Psoas muscle (tissue), 8 donors: ENCODE results near the gene TTBK1. TPM values are rescaled to one million over a fixed set of nuclear protein-coding genes. Genes with fewer than 3 reads are reported as not detected.
A peak's percentile ranks its signal among the peaks of the same experiment; 100 is the strongest.

Experiments
- ATAC-seq, 4 donors: fragments of 200-7000 bp; cut with Tn5 transposase; one replicate each; pipeline ENCODE4 v1.9.1; 2020; ENCODE audit warnings: moderate library complexity in 3 of 4, mild to moderate bottlenecking in 2 of 4
- DNase-seq, 2 donors: peaks; one replicate each; pipeline ENCODE4 v3.0.0-alpha.2; 2020
- H3K27ac ChIP-seq: fragments of 200-600 bp; one replicate; pipeline ENCODE4 v1.8.0; 2022
- H3K27me3 ChIP-seq, 3 donors: fragments of 200-600 bp in 1 of 3; one replicate each; pipeline versions ENCODE4 v1.6.1 to v1.8.0; 2013 to 2022; ENCODE audit warnings: low read length in 2 of 3, mild to moderate bottlenecking in 2 of 3, moderate library complexity in 1 of 3; ENCODE audit not compliant: insufficient read depth in 3 of 3
- H3K36me3 ChIP-seq, 2 donors: fragments of 200-600 bp in 1 of 2; one replicate each; pipeline versions ENCODE4 v1.6.1 to v1.8.0; 2013 to 2022; ENCODE audit warnings: low read depth in 1 of 2, mild to moderate bottlenecking in 1 of 2, moderate library complexity in 1 of 2; ENCODE audit not compliant: insufficient read depth in 1 of 2
- H3K4me1 ChIP-seq: fragments of 200-600 bp; one replicate; pipeline ENCODE4 v1.8.0; 2022
- H3K4me3 ChIP-seq: fragments of 200-600 bp; one replicate; pipeline ENCODE4 v1.8.0; 2022; ENCODE audit warnings: mild to moderate bottlenecking
- H3K9me3 ChIP-seq: fragments of 200-600 bp; one replicate; pipeline ENCODE4 v1.8.0; 2022
- WGBS, 3 donors: extraction: QIAGEN DNeasy Blood & Tissue Kit; methylation state at CpG; one replicate each; pipeline versions ENCODE4 v1.1.6 to v1.1.7; 2013; 5-methylcytosine and 5-hydroxymethylcytosine counted together
- intact Hi-C, 2 donors: fragments of 100-400 bp; cut with DNase I; formaldehyde crosslinking; loops; one replicate each; pipeline versions ENCODE4 v1.11.0 to v1.14.2; 2022
- polyA plus RNA-seq, 3 donors: library from polyadenylated mRNA; stranded (reverse); fragments of 200-250 nt; gene quantifications; one replicate each; pipeline ENCODE4 v1.2.3, GENCODE V29; 2013
- total RNA-seq, 4 donors: library from RNA; stranded (reverse); fragmentation: NEBNext Ultra II Directional in 2 of 4; extraction: Animal tissue kit (Norgen Biotek cat#: 25700) in 2 of 4; gene quantifications; one replicate each; pipeline versions ENCODE4 v1.2.1 to v1.2.4, GENCODE V29; 2021 to 2023
- TF ChIP-seq, protein P1 (sequence below): fragments of 200-600 bp; IDR thresholded peaks from one replicate; pipeline ENCODE4 v1.8.0; 2022; ENCODE audit warnings: antibody characterized with exemption
- donor health status: healthy with polysubstance abuse.
- donor health status: DM: no; HTN: no; CAD: no; lungs with moderate emphysema.
- donor health status: Bipolar disorder and iron deficiency.
- donor health status: healthy.
- donor health status: DM: yes; HTN: yes; CAD: no.
- donor health status: DM: no; HTN: no; CAD: no.
- donor health status: DM: no; HTN: no; CAD: no.
- donor health status: DM: yes; HTN: yes; CAD: no.

Gene TTBK1
- total and polyA plus RNA-seq, 7 donors = 0.01 to 0.03 TPM; not detected in 5

DNA sequence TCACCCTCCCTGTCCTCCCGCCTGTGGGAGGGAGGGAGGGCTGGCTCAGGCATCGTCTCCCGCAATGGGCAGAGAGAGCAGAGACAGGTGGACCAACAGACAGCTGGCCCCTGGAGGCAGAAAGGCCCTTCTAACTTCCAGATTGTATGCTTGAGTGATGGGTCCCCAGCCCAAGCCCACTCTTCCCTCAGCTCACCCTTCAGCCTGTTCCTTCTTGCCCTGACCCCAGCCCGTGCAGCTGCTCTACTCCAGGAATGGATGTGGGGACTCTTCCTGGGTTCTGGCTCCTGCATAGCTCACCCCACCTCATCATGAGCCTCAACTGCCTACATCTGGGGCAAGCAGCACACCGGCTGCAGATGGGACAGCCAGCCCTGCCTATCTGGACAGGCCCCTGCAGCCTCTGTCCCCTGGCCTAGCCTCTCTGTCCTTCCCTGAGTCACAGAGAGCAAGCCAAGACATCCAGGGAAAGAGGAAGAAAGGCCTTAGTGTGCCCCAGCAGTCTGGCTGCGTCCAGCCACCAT is 43.2 kb downstream of the TTBK1 start:
- H3K36me3 ChIP-seq = no peaks in the 10 kb centered on the region
- TF ChIP-seq, protein P1, sequence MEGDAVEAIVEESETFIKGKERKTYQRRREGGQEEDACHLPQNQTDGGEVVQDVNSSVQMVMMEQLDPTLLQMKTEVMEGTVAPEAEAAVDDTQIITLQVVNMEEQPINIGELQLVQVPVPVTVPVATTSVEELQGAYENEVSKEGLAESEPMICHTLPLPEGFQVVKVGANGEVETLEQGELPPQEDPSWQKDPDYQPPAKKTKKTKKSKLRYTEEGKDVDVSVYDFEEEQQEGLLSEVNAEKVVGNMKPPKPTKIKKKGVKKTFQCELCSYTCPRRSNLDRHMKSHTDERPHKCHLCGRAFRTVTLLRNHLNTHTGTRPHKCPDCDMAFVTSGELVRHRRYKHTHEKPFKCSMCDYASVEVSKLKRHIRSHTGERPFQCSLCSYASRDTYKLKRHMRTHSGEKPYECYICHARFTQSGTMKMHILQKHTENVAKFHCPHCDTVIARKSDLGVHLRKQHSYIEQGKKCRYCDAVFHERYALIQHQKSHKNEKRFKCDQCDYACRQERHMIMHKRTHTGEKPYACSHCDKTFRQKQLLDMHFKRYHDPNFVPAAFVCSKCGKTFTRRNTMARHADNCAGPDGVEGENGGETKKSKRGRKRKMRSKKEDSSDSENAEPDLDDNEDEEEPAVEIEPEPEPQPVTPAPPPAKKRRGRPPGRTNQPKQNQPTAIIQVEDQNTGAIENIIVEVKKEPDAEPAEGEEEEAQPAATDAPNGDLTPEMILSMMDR = no peak
- intact Hi-C loops = no loop called here
- H3K27ac ChIP-seq = no peak overlapping the region
- DNase-seq = peak in 1 of 2 donors; percentile 26
- H3K27me3 ChIP-seq = peaks cover 0 to 42% (median 7%) of the 10 kb centered on the region in 3 donors
- no peak overlapping the region for H3K4me3 ChIP-seq
- no peaks in the 10 kb centered on the region for H3K9me3 ChIP-seq
- H3K4me1 ChIP-seq = no peaks in the 10 kb centered on the region
- WGBS, 3 donors = 71 to 85% (median 77%) methylated on average over 5 to 6 of the region's 6 CpGs
- ATAC-seq = no peak

DNA sequence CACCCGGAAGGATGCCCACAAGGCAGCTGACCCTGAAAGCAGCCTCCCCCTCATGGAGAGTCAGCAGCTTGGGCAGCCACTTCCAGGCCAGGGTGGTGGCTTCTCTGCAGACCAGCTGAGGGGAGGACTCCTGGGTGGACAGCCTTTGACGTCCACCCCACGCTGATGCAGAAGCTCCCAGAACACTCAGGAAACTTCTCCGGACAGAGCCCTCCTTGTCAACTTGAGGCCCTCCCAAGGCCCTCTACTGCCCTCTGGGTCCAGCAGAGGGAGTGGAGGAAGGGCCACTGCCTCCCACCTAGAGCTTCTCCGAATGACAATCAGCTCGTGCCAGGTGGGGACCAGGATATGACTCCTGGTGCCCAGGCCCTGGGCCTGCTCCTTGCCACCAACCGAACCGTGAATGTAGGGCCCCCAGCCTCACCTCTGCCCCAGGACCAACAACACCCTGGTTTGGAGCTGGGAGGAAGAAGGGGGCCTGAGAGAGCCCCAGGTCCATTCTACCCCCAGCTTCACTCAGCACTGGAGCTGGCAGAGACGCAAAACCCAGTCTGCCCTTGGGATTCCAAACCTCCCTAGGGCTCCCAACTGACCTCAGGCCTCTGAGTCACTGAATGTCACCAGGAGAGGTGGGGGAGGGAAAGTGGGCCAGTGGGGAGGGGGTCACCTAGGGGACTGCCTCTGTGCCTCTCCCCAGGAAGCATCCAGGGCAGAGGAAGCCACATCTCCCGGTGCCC is 43.9 kb downstream of the TTBK1 start:
- peak in 1 of 2 donors; percentile 23 for DNase-seq
- Histone ChIP-seq H3K4me1 (no peaks in the 10 kb centered on the region), H3K9me3 (no peaks in the 10 kb centered on the region), H3K27ac (no peak overlapping the region), H3K36me3 (no peaks in the 10 kb centered on the region), H3K27me3 (peaks cover 0 to 36% (median 7%) of the 10 kb centered on the region in 3 donors), H3K4me3 (no peak overlapping the region)
- intact Hi-C loops = no loop called here
- WGBS, 3 donors = 58 to 66% (median 64%) methylated on average over 10 of the region's 10 CpGs
- no peak for ATAC-seq
- TF ChIP-seq, protein P1 = no peak

- peak in 1 of 2 donors; percentile 15 for DNase-seq
- H3K9me3 ChIP-seq = no peaks in the 10 kb centered on the region
- TF ChIP-seq, protein P1 = no peak
- ATAC-seq = no peak
- H3K4me3 ChIP-seq = no peak overlapping the region
- H3K27ac ChIP-seq = no peak overlapping the region
- intact Hi-C loops = no loop called here
- WGBS, 3 donors = 68 to 75% (median 73%) methylated on average over 5 to 7 of the region's 7 CpGs
- H3K4me1 ChIP-seq = no peaks in the 10 kb centered on the region
- H3K27me3 ChIP-seq = peaks cover 0 to 34% (median 5%) of the 10 kb centered on the region in 3 donors
- no peaks in the 10 kb centered on the region for H3K36me3 ChIP-seq
Measured at GRCh38 chr6:43287717-43288679, 44.7 kb downstream of the TTBK1 start.

DNA sequence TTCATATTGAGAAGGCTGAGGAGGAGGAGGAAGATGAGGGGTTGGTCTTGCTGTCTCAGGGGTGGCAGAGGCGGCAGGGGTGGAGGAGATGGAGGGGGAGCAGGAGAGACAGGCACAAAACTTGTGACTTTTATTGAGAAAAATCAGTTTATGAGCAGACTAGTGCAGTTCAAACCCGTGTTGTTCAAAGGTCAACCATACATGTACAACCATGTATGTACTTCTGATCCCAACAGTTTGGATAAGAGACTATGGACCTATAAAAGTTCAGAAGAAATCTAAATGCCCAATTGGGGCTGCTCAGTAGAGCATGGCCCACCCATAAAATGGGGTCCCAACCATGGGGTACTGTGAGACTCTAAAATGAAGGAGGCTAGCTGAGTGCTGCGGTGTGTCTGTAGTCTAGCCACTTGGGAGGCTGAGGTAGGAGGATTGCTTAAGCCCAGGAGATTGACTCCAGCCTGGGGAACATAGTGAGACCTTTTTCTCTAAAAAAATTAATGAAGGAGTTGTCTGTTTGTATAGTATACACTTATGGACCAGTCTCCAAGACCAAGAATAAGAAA is 47.1 kb downstream of the TTBK1 start:
- no peak overlapping the region for H3K27ac ChIP-seq
- WGBS, 3 donors = 69 to 84% (median 79%) methylated on average over 3 of the region's 3 CpGs
- intact Hi-C loops = no loop called here
- no peaks in the 10 kb centered on the region for H3K4me1 ChIP-seq
- no peaks in the 10 kb centered on the region for H3K9me3 ChIP-seq
- TF ChIP-seq, protein P1 = no peak
- DNase-seq = no peak
- peaks cover 0 to 15% (median 1%) of the 10 kb centered on the region in 3 donors for H3K27me3 ChIP-seq
- H3K36me3 ChIP-seq = no peaks in the 10 kb centered on the region
- no peak overlapping the region for H3K4me3 ChIP-seq
- ATAC-seq = no peak
